Neural crest cell (in vitro differentiated cells): Measurements from ENCODE around the gene WWOX. TPM values are rescaled to one million over a fixed set of nuclear protein-coding genes. Genes with fewer than 3 reads are reported as not detected.
"Not testable (repeated sequence)": the region's sequence is repeated elsewhere in the genome, so short reads cannot be mapped to it uniquely, and the experiment has no call there.

Source experiments
- DNase-seq: peaks from one replicate; pipeline ENCODE4 v3.0.0; 2021; ENCODE audit warnings: low read depth, mixed read lengths, low spot score
- H3K27ac Mint-ChIP-seq: one replicate; pipeline ENCODE4 v1.8.0; 2021; ENCODE audit warnings: mild to moderate bottlenecking, mixed read lengths; ENCODE audit not compliant: unreplicated experiment
- H3K27me3 Mint-ChIP-seq: 2 replicates; pipeline ENCODE4 v1.8.0; 2021; ENCODE audit warnings: low read depth, mild to moderate bottlenecking, mixed read lengths
- H3K36me3 Mint-ChIP-seq: 2 replicates; pipeline ENCODE4 v1.8.0; 2021; ENCODE audit warnings: low read depth, mild to moderate bottlenecking, mixed read lengths
- H3K4me1 Mint-ChIP-seq: 2 replicates; pipeline ENCODE4 v1.8.0; 2021; ENCODE audit warnings: mixed read lengths
- H3K4me3 Mint-ChIP-seq: one replicate; pipeline ENCODE4 v1.8.0; 2021; ENCODE audit warnings: mild to moderate bottlenecking, mixed read lengths
- H3K9me3 Mint-ChIP-seq: 2 replicates; pipeline ENCODE4 v1.8.0; 2021; ENCODE audit warnings: mixed read lengths
- total RNA-seq: library from RNA; stranded (reverse); gene quantifications from 2 replicates; pipeline ENCODE4 v1.2.1, GENCODE V29; 2021
- TF ChIP-seq, protein P1 (sequence below): fragments of 200-600 bp; sonication (generic); conservative IDR thresholded peaks from 2 replicates; pipeline ENCODE4 v1.5.0; 2021; ENCODE audit warnings: antibody characterized with exemption, mild to moderate bottlenecking

WWOX gene
- total RNA-seq, 1 donor from 2014 or later: 30.5 TPM

- Mint-ChIP-seq H3K27me3 (no peaks in the 10 kb centered on the region), H3K36me3 (no peaks in the 10 kb centered on the region), H3K4me3 (no peak overlapping the region), H3K4me1 (peaks cover 15% of the 10 kb centered on the region), H3K9me3 (no peaks in the 10 kb centered on the region), H3K27ac (no peak overlapping the region)
- TF ChIP-seq, protein P1, sequence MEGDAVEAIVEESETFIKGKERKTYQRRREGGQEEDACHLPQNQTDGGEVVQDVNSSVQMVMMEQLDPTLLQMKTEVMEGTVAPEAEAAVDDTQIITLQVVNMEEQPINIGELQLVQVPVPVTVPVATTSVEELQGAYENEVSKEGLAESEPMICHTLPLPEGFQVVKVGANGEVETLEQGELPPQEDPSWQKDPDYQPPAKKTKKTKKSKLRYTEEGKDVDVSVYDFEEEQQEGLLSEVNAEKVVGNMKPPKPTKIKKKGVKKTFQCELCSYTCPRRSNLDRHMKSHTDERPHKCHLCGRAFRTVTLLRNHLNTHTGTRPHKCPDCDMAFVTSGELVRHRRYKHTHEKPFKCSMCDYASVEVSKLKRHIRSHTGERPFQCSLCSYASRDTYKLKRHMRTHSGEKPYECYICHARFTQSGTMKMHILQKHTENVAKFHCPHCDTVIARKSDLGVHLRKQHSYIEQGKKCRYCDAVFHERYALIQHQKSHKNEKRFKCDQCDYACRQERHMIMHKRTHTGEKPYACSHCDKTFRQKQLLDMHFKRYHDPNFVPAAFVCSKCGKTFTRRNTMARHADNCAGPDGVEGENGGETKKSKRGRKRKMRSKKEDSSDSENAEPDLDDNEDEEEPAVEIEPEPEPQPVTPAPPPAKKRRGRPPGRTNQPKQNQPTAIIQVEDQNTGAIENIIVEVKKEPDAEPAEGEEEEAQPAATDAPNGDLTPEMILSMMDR: no peak
- DNase-seq: no peak
Measured at GRCh38 chr16:78509965-78510364, 410.5 kb downstream of the WWOX start.

DNA sequence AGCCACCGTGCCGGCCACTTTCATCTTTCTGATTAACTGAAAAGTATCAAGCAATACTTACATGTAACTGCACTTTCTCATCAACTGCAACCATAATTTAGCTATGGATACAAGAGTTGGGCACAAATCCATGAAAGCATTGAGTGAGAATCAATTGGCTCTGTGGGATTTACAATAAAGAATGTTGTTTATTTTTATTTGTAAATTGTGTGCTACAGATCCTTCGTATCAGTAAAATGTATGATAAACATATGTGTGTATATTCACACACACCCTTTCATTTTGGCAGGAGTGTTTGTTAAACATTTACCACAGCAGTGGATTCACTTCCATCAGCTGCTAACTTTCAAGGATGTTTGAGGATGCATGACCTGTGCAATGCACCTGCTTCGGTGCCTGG is 411.0 kb downstream of the WWOX start:
- TF ChIP-seq, protein P1: no peak
- Mint-ChIP-seq H3K4me1 (peaks cover 10% of the 10 kb centered on the region), H3K27me3 (no peaks in the 10 kb centered on the region), H3K27ac (no peak overlapping the region), H3K4me3 (no peak overlapping the region), H3K36me3 (no peaks in the 10 kb centered on the region), H3K9me3 (no peaks in the 10 kb centered on the region)
- DNase-seq: no peak

DNA sequence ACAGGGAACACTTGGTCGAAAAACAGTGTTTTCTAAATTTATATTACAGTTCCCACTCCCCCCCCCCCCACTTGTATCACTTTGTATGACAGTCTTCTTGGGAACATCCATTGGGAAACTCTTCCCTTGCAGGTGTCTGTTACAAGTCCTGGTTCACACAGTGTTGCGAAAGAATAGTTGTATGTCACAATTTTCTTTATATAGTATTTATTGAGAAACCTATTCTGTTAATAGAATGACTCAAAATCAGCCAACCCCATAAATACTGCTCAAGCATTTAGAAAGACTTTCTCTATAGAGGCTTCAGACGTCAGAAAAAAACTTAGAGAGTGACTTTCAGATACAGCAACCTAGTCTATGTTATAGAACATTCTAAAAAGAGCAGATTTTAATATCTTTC is 414.4 kb downstream of the WWOX start:
- Mint-ChIP-seq H3K27ac (no peak overlapping the region), H3K9me3 (no peaks in the 10 kb centered on the region), H3K4me3 (no peak overlapping the region), H3K27me3 (no peaks in the 10 kb centered on the region), H3K4me1 (peaks cover 8% of the 10 kb centered on the region), H3K36me3 (peaks cover 2% of the 10 kb centered on the region)
- no peak for DNase-seq
- TF ChIP-seq, protein P1: no peak

DNA sequence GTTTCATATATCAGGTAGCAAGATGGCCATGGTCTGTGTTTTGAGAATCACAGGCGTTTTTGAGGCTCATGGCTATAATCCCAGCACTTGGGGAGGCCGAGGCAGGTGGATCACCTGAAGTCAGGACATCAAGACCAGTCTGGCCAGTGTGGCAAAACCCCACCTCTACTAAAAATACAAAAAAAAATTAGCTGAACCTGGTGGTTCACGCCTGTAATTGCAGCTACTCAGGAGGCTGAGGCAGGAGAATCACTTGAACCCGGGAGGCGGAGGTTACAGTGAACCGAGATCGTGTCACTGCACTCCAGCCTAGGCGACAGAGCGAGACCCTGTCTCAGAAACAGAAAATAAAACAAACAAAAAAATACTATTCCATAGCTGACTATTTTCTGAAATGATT is 415.4 kb downstream of the WWOX start:
- H3K9me3 Mint-ChIP-seq, H3K27ac Mint-ChIP-seq, DNase-seq, H3K4me3 Mint-ChIP-seq, H3K36me3 Mint-ChIP-seq, H3K4me1 Mint-ChIP-seq, H3K27me3 Mint-ChIP-seq: not testable (repeated sequence)
- TF ChIP-seq, protein P1: peak; percentile 32

- Mint-ChIP-seq H3K4me1 (peaks cover 8% of the 10 kb centered on the region), H3K36me3 (peaks cover 2% of the 10 kb centered on the region), H3K27ac (no peak overlapping the region), H3K27me3 (no peaks in the 10 kb centered on the region), H3K4me3 (no peak overlapping the region), H3K9me3 (no peaks in the 10 kb centered on the region)
- DNase-seq: no peak
- TF ChIP-seq, protein P1: no peak
Measured at GRCh38 chr16:78515421-78515820, 416.0 kb downstream of the WWOX start.
